GM21786 (cell line): ENCODE measurements around the gene SLX9.

Experiments
- ATAC-seq: cut with Tn5 transposase; IDR thresholded peaks from one replicate; pipeline ENCODE4 v1.9.1; 2021; ENCODE audit not compliant: unreplicated experiment

The SLX9 gene

GRCh38 chr21:44929242-44929798, 10.5 kb upstream of the SLX9 start:
- no peak for ATAC-seq

GRCh38 chr21:44929799-44930542, 9.9 kb upstream of the SLX9 start:
- ATAC-seq, result no peak

GRCh38 chr21:44930543-44930981, 9.3 kb upstream of the SLX9 start:
- no peak for ATAC-seq

GRCh38 chr21:44931137-44931500, 8.7 kb upstream of the SLX9 start:
- ATAC-seq, result no peak

GRCh38 chr21:44931501-44932407, 8.1 kb upstream of the SLX9 start:
- no peak for ATAC-seq

GRCh38 chr21:44932408-44933181, 7.2 kb upstream of the SLX9 start:
- ATAC-seq, result no peak

- ATAC-seq, result no peak
Measured at GRCh38 chr21:44933199-44933917, 6.5 kb upstream of the SLX9 start.

- no peak for ATAC-seq
Measured at GRCh38 chr21:44933918-44934260, 5.9 kb upstream of the SLX9 start.

GRCh38 chr21:44934276-44934675, 5.6 kb upstream of the SLX9 start:
- no peak for ATAC-seq

GRCh38 chr21:44934797-44935532, 4.9 kb upstream of the SLX9 start:
- no peak for ATAC-seq

- ATAC-seq, result no peak
Measured at GRCh38 chr21:44935533-44935927, 4.3 kb upstream of the SLX9 start.

GRCh38 chr21:44938772-44939531, 877 bp upstream of the SLX9 start:
- no peak for ATAC-seq

- no peak for ATAC-seq
Measured at GRCh38 chr21:44940116-44940631, 345 bp downstream of the SLX9 start.

GRCh38 chr21:44941567-44941966, 1.7 kb downstream of the SLX9 start:
- no peak for ATAC-seq

- ATAC-seq, result no peak
Measured at GRCh38 chr21:44942566-44942965, 2.7 kb downstream of the SLX9 start.

GRCh38 chr21:44943005-44943685, 3.3 kb downstream of the SLX9 start:
- no peak for ATAC-seq

- no peak for ATAC-seq
Measured at GRCh38 chr21:44943686-44944550, 4.1 kb downstream of the SLX9 start.
